ENCODE measurements around the gene TERT.
"Not testable (repeated sequence)": the region's sequence is repeated elsewhere in the genome, so short reads cannot be mapped to it uniquely, and the experiment has no call there.

Gene TERT

DNA sequence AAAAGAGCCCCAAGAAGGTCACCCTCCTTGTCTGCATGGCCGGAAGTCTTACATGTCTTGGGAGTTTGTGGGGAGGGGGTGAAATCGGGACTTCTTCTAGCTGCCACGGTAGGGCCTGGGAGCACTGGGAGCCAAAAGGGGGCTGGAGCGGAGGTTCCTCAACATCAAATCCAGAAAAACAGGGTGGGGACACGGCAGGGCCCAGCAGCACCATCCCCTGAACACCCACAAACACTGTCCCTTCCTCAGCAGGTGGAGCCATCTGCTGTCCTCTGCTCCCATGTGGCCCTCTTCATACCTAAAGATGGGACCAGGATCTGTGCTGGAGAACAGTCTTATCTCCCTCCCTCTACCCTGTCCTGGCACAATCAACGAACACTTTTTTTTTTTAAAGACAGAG lies 2.7 kb downstream of the TERT start:
- Histone ChIP-seq H3K27ac (ENCODE audit: low read depth, low read length) (peak overlapping the region; percentile 87), H3K4me3 (ENCODE audit: insufficient read depth, low read length, poor library complexity, severe bottlenecking) (peak overlapping the region; percentile 20), H3K4me2 (ENCODE audit: low read depth, low read length, poor library complexity, severe bottlenecking) (peak overlapping the region; percentile 67), H3K79me2 (ENCODE audit: insufficient read depth, low read length) (peaks cover 52% of the 10 kb centered on the region), H2AFZ (ENCODE audit: low read depth, low read length, severe bottlenecking) (no peak overlapping the region), H3K9ac (ENCODE audit: low read length) (peak overlapping the region; percentile 40), H3K27me3 (ENCODE audit: low read length) (no peaks in the 10 kb centered on the region), H4K20me1 (ENCODE audit: low read depth, low read length) (no peaks in the 10 kb centered on the region), H3K36me3 (ENCODE audit: low read length) (peaks cover 12% of the 10 kb centered on the region; the same call in 1 of the 2 replicates), H3K9me3 (ENCODE audit: insufficient read depth, low read length) (no peaks in the 10 kb centered on the region), H3K9me2 (replicated peaks; ENCODE audit: insufficient read depth, low read length) (no peaks in the 10 kb centered on the region), H3F3A (ENCODE audit: insufficient read depth) (peaks cover 23% of the 10 kb centered on the region)
- TF ChIP-seq EZH2phosphoT487 (conservative IDR thresholded peaks at IDR 0.05; ENCODE audit: low read length) = no peak
- TF ChIP-seq, protein P1, sequence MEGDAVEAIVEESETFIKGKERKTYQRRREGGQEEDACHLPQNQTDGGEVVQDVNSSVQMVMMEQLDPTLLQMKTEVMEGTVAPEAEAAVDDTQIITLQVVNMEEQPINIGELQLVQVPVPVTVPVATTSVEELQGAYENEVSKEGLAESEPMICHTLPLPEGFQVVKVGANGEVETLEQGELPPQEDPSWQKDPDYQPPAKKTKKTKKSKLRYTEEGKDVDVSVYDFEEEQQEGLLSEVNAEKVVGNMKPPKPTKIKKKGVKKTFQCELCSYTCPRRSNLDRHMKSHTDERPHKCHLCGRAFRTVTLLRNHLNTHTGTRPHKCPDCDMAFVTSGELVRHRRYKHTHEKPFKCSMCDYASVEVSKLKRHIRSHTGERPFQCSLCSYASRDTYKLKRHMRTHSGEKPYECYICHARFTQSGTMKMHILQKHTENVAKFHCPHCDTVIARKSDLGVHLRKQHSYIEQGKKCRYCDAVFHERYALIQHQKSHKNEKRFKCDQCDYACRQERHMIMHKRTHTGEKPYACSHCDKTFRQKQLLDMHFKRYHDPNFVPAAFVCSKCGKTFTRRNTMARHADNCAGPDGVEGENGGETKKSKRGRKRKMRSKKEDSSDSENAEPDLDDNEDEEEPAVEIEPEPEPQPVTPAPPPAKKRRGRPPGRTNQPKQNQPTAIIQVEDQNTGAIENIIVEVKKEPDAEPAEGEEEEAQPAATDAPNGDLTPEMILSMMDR (IDR thresholded peaks at IDR 0.05; ENCODE audit: insufficient read depth, low read length, poor library complexity, severe bottlenecking) = no peak

DNA sequence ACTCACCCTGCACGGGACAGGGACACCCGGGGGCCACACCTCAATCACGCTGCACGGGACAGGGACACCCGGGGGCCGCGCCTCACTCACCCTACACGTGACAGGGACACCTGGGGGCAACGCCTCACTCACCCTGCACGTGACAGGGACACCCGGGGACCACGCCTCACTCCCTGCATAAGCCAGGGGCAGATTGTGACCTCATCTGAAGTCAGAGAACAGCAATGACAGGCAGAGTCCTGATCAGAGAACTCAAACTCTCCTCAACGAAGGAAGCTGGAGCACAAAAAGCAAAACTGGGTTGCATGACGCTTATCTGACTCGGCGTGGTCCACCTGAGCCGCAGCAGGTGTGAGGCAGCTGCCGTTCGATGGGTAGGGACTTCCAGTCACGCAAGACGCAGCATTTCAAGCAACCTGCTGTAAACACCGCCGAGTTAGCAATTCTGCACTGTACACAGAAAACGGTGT lies 3.2 kb downstream of the TERT start:
- Histone ChIP-seq H3K9ac (ENCODE audit: low read length) (peak overlapping the region; percentile 40), H3K79me2 (ENCODE audit: insufficient read depth, low read length) (peaks cover 57% of the 10 kb centered on the region), H3K4me3 (ENCODE audit: insufficient read depth, low read length, poor library complexity, severe bottlenecking) (no peak overlapping the region), H3K36me3 (ENCODE audit: low read length) (peaks cover 17% of the 10 kb centered on the region; the same call in 1 of the 2 replicates), H2AFZ (ENCODE audit: low read depth, low read length, severe bottlenecking) (no peak overlapping the region), H3K27me3 (ENCODE audit: low read length) (no peaks in the 10 kb centered on the region), H3F3A (ENCODE audit: insufficient read depth) (peaks cover 21% of the 10 kb centered on the region), H3K9me3 (ENCODE audit: insufficient read depth, low read length) (no peaks in the 10 kb centered on the region), H3K4me2 (ENCODE audit: low read depth, low read length, poor library complexity, severe bottlenecking) (peak overlapping the region; percentile 67), H4K20me1 (ENCODE audit: low read depth, low read length) (no peaks in the 10 kb centered on the region), H3K27ac (ENCODE audit: low read depth, low read length) (peak overlapping the region; percentile 87), H3K9me2 (replicated peaks; ENCODE audit: insufficient read depth, low read length) (no peaks in the 10 kb centered on the region)
- TF ChIP-seq EZH2phosphoT487 (conservative IDR thresholded peaks at IDR 0.05; ENCODE audit: low read length) = no peak
- TF ChIP-seq, protein P1 (IDR thresholded peaks at IDR 0.05; ENCODE audit: insufficient read depth, low read length, poor library complexity, severe bottlenecking) = no peak

DNA sequence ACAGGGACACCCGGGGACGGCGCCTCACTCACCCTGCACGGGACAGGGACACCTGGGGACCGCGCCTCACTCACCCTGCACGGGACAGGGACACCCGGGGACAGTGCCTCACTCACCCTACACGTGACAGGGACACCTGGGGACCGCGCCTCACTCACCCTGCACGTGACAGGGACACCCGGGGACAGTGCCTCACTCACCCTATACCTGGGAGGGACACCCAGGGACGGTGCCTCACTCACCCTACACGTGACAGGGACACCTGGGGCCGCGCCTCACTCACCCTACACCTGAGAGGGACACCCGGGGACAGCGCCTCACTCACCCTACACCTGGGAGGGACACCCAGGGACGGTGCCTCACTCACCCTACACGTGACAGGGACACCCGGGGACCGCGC lies 3.9 kb downstream of the TERT start:
- H2AFZ ChIP-seq (ENCODE audit: low read depth, low read length, severe bottlenecking); H3K4me3 ChIP-seq (ENCODE audit: insufficient read depth, low read length, poor library complexity, severe bottlenecking); H3K9me2 ChIP-seq (replicated peaks; ENCODE audit: insufficient read depth, low read length); H3K27me3 ChIP-seq (ENCODE audit: low read length); H3K27ac ChIP-seq (ENCODE audit: low read depth, low read length); H3K9me3 ChIP-seq (ENCODE audit: insufficient read depth, low read length); H3K4me2 ChIP-seq (ENCODE audit: low read depth, low read length, poor library complexity, severe bottlenecking); H3K9ac ChIP-seq (ENCODE audit: low read length); H4K20me1 ChIP-seq (ENCODE audit: low read depth, low read length): not testable (repeated sequence)
- Histone ChIP-seq H3F3A (ENCODE audit: insufficient read depth) (peaks cover 15% of the 10 kb centered on the region), H3K79me2 (ENCODE audit: insufficient read depth, low read length) (peaks cover 64% of the 10 kb centered on the region), H3K36me3 (ENCODE audit: low read length) (peaks cover 13% of the 10 kb centered on the region; the same call in 1 of the 2 replicates)

DNA sequence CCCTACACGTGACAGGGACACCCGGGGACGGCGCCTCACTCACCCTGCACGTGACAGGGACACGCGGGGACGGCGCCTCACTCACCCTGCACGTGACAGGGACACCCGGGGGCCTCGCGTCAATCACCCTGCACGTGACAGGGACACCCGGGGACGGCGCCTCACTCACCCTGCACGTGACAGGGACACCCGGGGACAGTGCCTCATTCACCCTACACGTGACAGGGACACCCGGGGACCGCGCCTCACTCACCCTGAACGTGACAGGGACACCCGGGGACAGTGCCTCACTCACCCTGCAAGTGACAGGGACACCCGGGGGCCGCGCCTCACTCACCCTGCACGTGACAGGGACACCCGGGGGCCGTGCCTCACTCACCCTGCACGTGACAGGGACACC lies 5.3 kb downstream of the TERT start:
- not testable (repeated sequence) for H4K20me1 ChIP-seq (ENCODE audit: low read depth, low read length); H3K27me3 ChIP-seq (ENCODE audit: low read length); H3K9me2 ChIP-seq (replicated peaks; ENCODE audit: insufficient read depth, low read length); H3K9ac ChIP-seq (ENCODE audit: low read length); H3K4me3 ChIP-seq (ENCODE audit: insufficient read depth, low read length, poor library complexity, severe bottlenecking); H3K27ac ChIP-seq (ENCODE audit: low read depth, low read length); H3K9me3 ChIP-seq (ENCODE audit: insufficient read depth, low read length); H3K4me2 ChIP-seq (ENCODE audit: low read depth, low read length, poor library complexity, severe bottlenecking); H2AFZ ChIP-seq (ENCODE audit: low read depth, low read length, severe bottlenecking)
- peaks cover 13% of the 10 kb centered on the region for H3F3A ChIP-seq (ENCODE audit: insufficient read depth)
- peaks cover 74% of the 10 kb centered on the region for H3K79me2 ChIP-seq (ENCODE audit: insufficient read depth, low read length)
- H3K36me3 ChIP-seq (ENCODE audit: low read length) = peaks cover 13% of the 10 kb centered on the region; the same call in 1 of the 2 replicates
